Adrenal gland (tissue), 5 donors: Measurements from ENCODE around the gene SCAMP5.

Source experiments
- CTCF ChIP-seq, 6 experiments: fragments of 450-650 bp in 4 of 6; fragments of 200-600 bp in 2 of 6; sonication (generic) in 1 of 6; IDR thresholded peaks; 1 replicate in 5 of 6; 2 replicates in 1 of 6; pipeline versions ENCODE4 v1.5.1 to v1.8.0; 2016 to 2021; ENCODE audit warnings: antibody characterized with exemption in 6 of 6, mild to moderate bottlenecking in 2 of 6, moderate library complexity in 1 of 6
- POLR2A ChIP-seq, 2 donors: fragments of 450-650 bp; IDR thresholded peaks; one replicate each; pipeline ENCODE4 v1.6.1; 2017; ENCODE audit warnings: antibody characterized with exemption in 2 of 2, mild to moderate bottlenecking in 2 of 2, moderate library complexity in 1 of 2
- donor health status: DM: no; HTN: no; CAD: no.

DNA sequence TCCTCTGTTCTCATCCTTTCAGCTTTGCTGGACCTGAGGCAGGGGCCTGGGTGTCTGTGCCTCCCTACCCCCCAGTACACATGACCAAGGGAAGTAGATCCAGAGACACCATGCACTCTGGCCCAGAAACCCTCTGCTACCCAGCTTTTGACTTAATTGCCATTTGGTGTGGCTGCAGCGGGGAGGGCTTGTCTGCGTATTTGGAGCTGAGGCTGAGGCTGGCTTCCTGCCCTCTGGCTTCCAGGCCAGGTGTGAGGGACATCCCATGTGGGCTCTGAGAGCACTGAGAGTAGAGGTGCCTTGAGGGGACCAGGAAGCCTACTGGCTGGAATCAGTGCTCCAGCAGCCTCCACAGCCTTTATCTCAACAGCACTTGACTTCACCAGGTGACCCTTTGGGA lies 54.9 kb downstream of the SCAMP5 start:
- TF ChIP-seq CTCF (IDR thresholded peaks at IDR 0.05) = no peak
- no peak for TF ChIP-seq POLR2A (IDR thresholded peaks at IDR 0.05)
